ENCODE data around the gene UBQLN1.

Gene UBQLN1

GRCh38 chr9:83691492-83691891 is 16.3 kb downstream of the UBQLN1 start:
- no peak for DNase-seq (ENCODE audit: low read depth in 2 of 2)

GRCh38 chr9:83688921-83689320 is 18.8 kb downstream of the UBQLN1 start:
- no peak for DNase-seq (ENCODE audit: low read depth in 2 of 2)

- DNase-seq (ENCODE audit: low read depth in 2 of 2), result no peak
These were observed 26.3 kb downstream of the UBQLN1 start for GRCh38 chr9:83681490-83681889.

- DNase-seq (ENCODE audit: low read depth in 2 of 2), result no peak
These were observed 27.5 kb downstream of the UBQLN1 start for GRCh38 chr9:83680233-83680632.

GRCh38 chr9:83677596-83677995 is 30.2 kb downstream of the UBQLN1 start:
- DNase-seq (ENCODE audit: low read depth in 2 of 2), result no peak

GRCh38 chr9:83675466-83675865 is 32.3 kb downstream of the UBQLN1 start:
- no peak for DNase-seq (ENCODE audit: low read depth in 2 of 2)

GRCh38 chr9:83671451-83671850 is 36.3 kb downstream of the UBQLN1 start:
- DNase-seq (ENCODE audit: low read depth in 2 of 2), result no peak

GRCh38 chr9:83670381-83670780 is 37.4 kb downstream of the UBQLN1 start:
- peak in 1 of 2 experiments; percentile 5 for DNase-seq (ENCODE audit: low read depth in 2 of 2)

- DNase-seq (ENCODE audit: low read depth in 2 of 2), result no peak
These were observed 38.7 kb downstream of the UBQLN1 start for GRCh38 chr9:83669067-83669466.

- DNase-seq (ENCODE audit: low read depth in 2 of 2), result no peak
These were observed 42.1 kb downstream of the UBQLN1 start for GRCh38 chr9:83665580-83666200.

GRCh38 chr9:83662933-83663332 is 44.8 kb downstream of the UBQLN1 start:
- no peak for DNase-seq (ENCODE audit: low read depth in 2 of 2)

GRCh38 chr9:83656952-83657351 is 50.8 kb downstream of the UBQLN1 start:
- no peak for DNase-seq (ENCODE audit: low read depth in 2 of 2)

GRCh38 chr9:83656032-83656680 is 51.6 kb downstream of the UBQLN1 start:
- DNase-seq (ENCODE audit: low read depth in 2 of 2), result no peak

GRCh38 chr9:83655433-83655832 is 52.3 kb downstream of the UBQLN1 start:
- DNase-seq (ENCODE audit: low read depth in 2 of 2), result no peak

- no peak for DNase-seq (ENCODE audit: low read depth in 2 of 2)
These were observed 55.3 kb downstream of the UBQLN1 start for GRCh38 chr9:83652433-83652832.

- DNase-seq (ENCODE audit: low read depth in 2 of 2), result no peak
These were observed 56.2 kb downstream of the UBQLN1 start for GRCh38 chr9:83651558-83651957.

GRCh38 chr9:83649515-83649914 is 58.2 kb downstream of the UBQLN1 start:
- DNase-seq (ENCODE audit: low read depth in 2 of 2), result no peak

- DNase-seq (ENCODE audit: low read depth in 2 of 2), result peak; percentile 9 to 10
These were observed 58.7 kb downstream of the UBQLN1 start for GRCh38 chr9:83649080-83649479.

GRCh38 chr9:83646500-83647239 is 61.1 kb downstream of the UBQLN1 start:
- no peak for DNase-seq (ENCODE audit: low read depth in 2 of 2)

- DNase-seq (ENCODE audit: low read depth in 2 of 2), result no peak
These were observed 65.0 kb downstream of the UBQLN1 start for GRCh38 chr9:83642793-83643192.

- no peak for DNase-seq (ENCODE audit: low read depth in 2 of 2)
These were observed 68.5 kb downstream of the UBQLN1 start for GRCh38 chr9:83639266-83639665.

GRCh38 chr9:83637389-83637788 is 70.4 kb downstream of the UBQLN1 start:
- DNase-seq (ENCODE audit: low read depth in 2 of 2), result no peak

GRCh38 chr9:83636813-83637212 is 70.9 kb downstream of the UBQLN1 start:
- DNase-seq (ENCODE audit: low read depth in 2 of 2), result no peak
